ENCODE results near the gene STARD13.
"Not testable (repeated sequence)": the region's sequence is repeated elsewhere in the genome, so short reads cannot be mapped to it uniquely, and the experiment has no call there.

DNA sequence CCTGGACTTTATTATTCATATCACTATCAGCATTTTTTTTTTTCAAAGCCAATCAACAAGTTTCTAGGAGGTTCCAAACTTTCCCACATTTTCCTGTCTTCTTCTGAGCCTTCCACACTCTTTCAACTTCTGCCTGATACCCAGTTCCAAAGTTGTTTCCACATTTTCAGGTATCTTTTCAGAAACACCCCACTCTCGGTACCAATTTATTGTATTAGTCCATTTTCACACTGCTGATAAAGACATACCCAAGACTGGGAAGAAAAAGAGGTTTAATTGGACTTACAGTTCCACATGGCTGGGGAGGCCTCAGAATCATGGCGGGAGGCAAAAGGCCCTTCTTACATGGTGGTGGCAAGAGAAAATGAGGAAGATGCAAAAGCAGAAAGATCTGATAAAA, 122.8 kb downstream of the STARD13 start:
- not testable (repeated sequence) for TF ChIP-seq SUZ12 (IDR thresholded peaks at IDR 0.05; ENCODE audit: extremely low read depth, insufficient read depth, insufficient read length); YY1 (IDR thresholded peaks at IDR 0.05; ENCODE audit: insufficient read depth, insufficient read length); ZNF274 (IDR thresholded peaks at IDR 0.05; ENCODE audit: low read depth, low read length)

Data from NT2/D1 (cell line).